OCI-LY3 (cell line): ENCODE measurements around the gene ZMAT3.

Source experiments
- EZH2phosphoT487 ChIP-seq: fragments of 200-600 bp; shearing (Covaris generic); IDR thresholded peaks from 2 replicates; pipeline ENCODE4 v1.6.1; 2018; ENCODE audit warnings: antibody characterized with exemption, mixed run types, low read depth
- TF ChIP-seq, protein P1 (sequence below): fragments of 200-600, 300-600 bp; sonication (generic); IDR thresholded peaks from 2 replicates; pipeline ENCODE4 v1.5.1; 2014; ENCODE audit warnings: antibody characterized with exemption, low read length, low read depth

DNA sequence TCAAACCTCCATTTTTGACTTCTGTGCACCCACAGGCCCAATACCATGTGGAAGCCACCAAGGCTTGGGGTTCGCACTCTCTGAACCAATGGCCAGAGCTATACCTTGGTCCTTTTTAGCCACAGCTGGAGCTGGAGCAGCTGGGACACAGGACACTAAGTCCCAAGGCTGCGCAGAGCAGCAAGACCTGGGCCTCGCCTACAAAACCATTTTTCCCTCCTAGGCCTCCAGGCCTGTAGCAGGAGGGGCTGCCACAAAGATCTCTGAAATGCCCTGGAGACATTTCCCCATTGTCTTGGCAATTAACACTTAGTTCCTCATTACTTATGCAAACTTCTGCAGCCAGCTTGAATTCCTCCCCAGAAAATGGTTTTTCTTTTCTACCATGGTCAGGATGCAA lies 81.3 kb downstream of the ZMAT3 start:
- TF ChIP-seq, protein P1, sequence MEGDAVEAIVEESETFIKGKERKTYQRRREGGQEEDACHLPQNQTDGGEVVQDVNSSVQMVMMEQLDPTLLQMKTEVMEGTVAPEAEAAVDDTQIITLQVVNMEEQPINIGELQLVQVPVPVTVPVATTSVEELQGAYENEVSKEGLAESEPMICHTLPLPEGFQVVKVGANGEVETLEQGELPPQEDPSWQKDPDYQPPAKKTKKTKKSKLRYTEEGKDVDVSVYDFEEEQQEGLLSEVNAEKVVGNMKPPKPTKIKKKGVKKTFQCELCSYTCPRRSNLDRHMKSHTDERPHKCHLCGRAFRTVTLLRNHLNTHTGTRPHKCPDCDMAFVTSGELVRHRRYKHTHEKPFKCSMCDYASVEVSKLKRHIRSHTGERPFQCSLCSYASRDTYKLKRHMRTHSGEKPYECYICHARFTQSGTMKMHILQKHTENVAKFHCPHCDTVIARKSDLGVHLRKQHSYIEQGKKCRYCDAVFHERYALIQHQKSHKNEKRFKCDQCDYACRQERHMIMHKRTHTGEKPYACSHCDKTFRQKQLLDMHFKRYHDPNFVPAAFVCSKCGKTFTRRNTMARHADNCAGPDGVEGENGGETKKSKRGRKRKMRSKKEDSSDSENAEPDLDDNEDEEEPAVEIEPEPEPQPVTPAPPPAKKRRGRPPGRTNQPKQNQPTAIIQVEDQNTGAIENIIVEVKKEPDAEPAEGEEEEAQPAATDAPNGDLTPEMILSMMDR = no peak
- TF ChIP-seq EZH2phosphoT487 = no peak
